WTC11 (cell line): ENCODE measurements around the gene OGN. TPM values are rescaled to one million over a fixed set of nuclear protein-coding genes. Genes with fewer than 3 reads are reported as not detected.

Source experiments
- ATAC-seq: fragments of 200-7000 bp; cut with Tn5 transposase; 2 replicates; pipeline ENCODE4 v1.10.0; 2021; ENCODE audit warnings: mild to moderate bottlenecking, moderate library complexity
- CTCF ChIA-PET: fragments of 300-600 bp; sonication (Branson Sonifier 250); formaldehyde crosslinking; loops from one replicate; lab custom pipeline; 2021; ENCODE audit warnings: antibody characterized with exemption; lab: Charles Lee
- POLR2A ChIA-PET: fragments of 350-600 bp; sonication (Branson Sonifier 250); formaldehyde crosslinking; loops from one replicate; lab custom pipeline; 2021; ENCODE audit warnings: antibody characterized with exemption; lab: Charles Lee
- DNase-seq: peaks from one replicate; pipeline ENCODE4 v3.0.0; 2021; ENCODE audit warnings: low spot score
- H3K27ac Mint-ChIP-seq: 2 replicates; pipeline ENCODE4 v1.8.0; 2021; ENCODE audit warnings: mixed read lengths
- H3K27me3 Mint-ChIP-seq: 2 replicates; pipeline ENCODE4 v1.8.0; 2021; ENCODE audit warnings: low read depth, mild to moderate bottlenecking, moderate library complexity, mixed read lengths
- H3K36me3 Mint-ChIP-seq: 2 replicates; pipeline ENCODE4 v1.8.0; 2021; ENCODE audit warnings: mixed read lengths
- H3K4me1 Mint-ChIP-seq: 2 replicates; pipeline ENCODE4 v1.8.0; 2022; ENCODE audit warnings: mixed read lengths
- H3K4me3 Mint-ChIP-seq: 2 replicates; pipeline ENCODE4 v1.8.0; 2021; ENCODE audit warnings: mild to moderate bottlenecking, moderate library complexity, mixed read lengths
- H3K9me3 Mint-ChIP-seq: 2 replicates; pipeline ENCODE4 v1.8.0; 2021; ENCODE audit warnings: mixed read lengths
- ARID4B ChIP-seq: sonication (generic); formaldehyde crosslinking; IDR thresholded peaks from 2 replicates; pipeline ENCODE4 v1.8.0; 2023; ENCODE audit warnings: missing genetic modification reagents, mild to moderate bottlenecking, borderline replicate concordance
- ATF3 ChIP-seq: sonication (generic); formaldehyde crosslinking; conservative IDR thresholded peaks from 2 replicates; pipeline ENCODE4 v1.8.1; 2022; ENCODE audit warnings: mild to moderate bottlenecking, missing genetic modification reagents
- E2F1 ChIP-seq: sonication (generic); formaldehyde crosslinking; IDR thresholded peaks from 2 replicates; pipeline ENCODE4 v1.8.0; 2022; ENCODE audit warnings: mild to moderate bottlenecking, missing genetic modification reagents
- E2F5 ChIP-seq: sonication (generic); formaldehyde crosslinking; IDR thresholded peaks from 2 replicates; pipeline ENCODE4 v1.8.1; 2022; ENCODE audit warnings: mild to moderate bottlenecking, moderate library complexity, missing genetic modification reagents
- GTF2I ChIP-seq: fragments of 250-450 bp; sonication (Bioruptor Pico); conservative IDR thresholded peaks from 2 replicates; pipeline ENCODE4 v1.4.0; 2021; ENCODE audit warnings: mild to moderate bottlenecking
- IRF2 ChIP-seq: sonication (generic); formaldehyde crosslinking; IDR thresholded peaks from 2 replicates; pipeline ENCODE4 v1.8.0; 2022; ENCODE audit warnings: low read depth, missing genetic modification reagents, borderline replicate concordance
- NR3C1 ChIP-seq: sonication (generic); formaldehyde crosslinking; conservative IDR thresholded peaks from 2 replicates; pipeline ENCODE4 v1.8.1; 2023; ENCODE audit warnings: low read depth, mild to moderate bottlenecking, missing genetic modification reagents
- SP1 ChIP-seq: sonication (generic); formaldehyde crosslinking; conservative IDR thresholded peaks from 2 replicates; pipeline ENCODE4 v1.8.1; 2022; ENCODE audit warnings: missing genetic modification reagents
- STAT6 ChIP-seq: sonication (generic); formaldehyde crosslinking; conservative IDR thresholded peaks from 2 replicates; pipeline ENCODE4 v1.8.1; 2023; ENCODE audit warnings: mild to moderate bottlenecking, low read depth, missing genetic modification reagents, moderate library complexity
- ZNF138 ChIP-seq: sonication (generic); formaldehyde crosslinking; conservative IDR thresholded peaks from 2 replicates; pipeline ENCODE4 v1.8.1; 2022; ENCODE audit warnings: mild to moderate bottlenecking, moderate library complexity, missing genetic modification reagents
- ZNF263 ChIP-seq: sonication (generic); formaldehyde crosslinking; IDR thresholded peaks from 2 replicates; pipeline ENCODE4 v1.8.1; 2022; ENCODE audit warnings: low read depth, mild to moderate bottlenecking, moderate library complexity, missing genetic modification reagents
- ZNF281 ChIP-seq: sonication (generic); formaldehyde crosslinking; IDR thresholded peaks from 2 replicates; pipeline ENCODE4 v1.8.0; 2023; ENCODE audit warnings: mild to moderate bottlenecking, missing genetic modification reagents
- ZNF317 ChIP-seq: sonication (generic); formaldehyde crosslinking; IDR thresholded peaks from 2 replicates; pipeline ENCODE4 v1.8.1; 2023; ENCODE audit warnings: low read depth, mild to moderate bottlenecking, moderate library complexity, missing genetic modification reagents, borderline replicate concordance
- ZNF532 ChIP-seq: fragments of 250-450 bp; sonication (Bioruptor Pico); IDR thresholded peaks from 2 replicates; pipeline ENCODE4 v1.9.0; 2021; ENCODE audit warnings: mild to moderate bottlenecking, borderline replicate concordance
- ZNF671 ChIP-seq: fragments of 250-450 bp; sonication (Bioruptor Pico); IDR thresholded peaks from 2 replicates; pipeline ENCODE4 v1.8.0; 2021; ENCODE audit warnings: mild to moderate bottlenecking
- total RNA-seq: library from RNA; stranded (reverse); gene quantifications from 3 replicates; pipeline ENCODE4 v1.2.3, GENCODE V29; 2021

Gene OGN
- total RNA-seq, 1 experiment from 2014 or later: not detected

- H3K4me3 Mint-ChIP-seq: no peak overlapping the region
- ChIA-PET CTCF (no interaction called here), POLR2A (no interaction called here)
- no peak overlapping the region for H3K27ac Mint-ChIP-seq
- ATAC-seq (no peak), DNase-seq (no peak)
- peaks cover 7% of the 10 kb centered on the region; the same call in 1 of the 2 replicates for H3K36me3 Mint-ChIP-seq
- no peaks in the 10 kb centered on the region for H3K4me1 Mint-ChIP-seq
- H3K27me3 Mint-ChIP-seq: no peaks in the 10 kb centered on the region
- H3K9me3 Mint-ChIP-seq: peaks cover 13% of the 10 kb centered on the region
- TF ChIP-seq STAT6 (CRISPR knock-in tag) (no peak), ZNF281 (CRISPR knock-in tag) (no peak), ZNF263 (CRISPR knock-in tag) (no peak)
Measured at GRCh38 chr9:92402360-92402759, 2.0 kb downstream of the OGN start.

GRCh38 chr9:92397853-92398252 lies 6.5 kb downstream of the OGN start:
- H3K27me3 Mint-ChIP-seq: no peaks in the 10 kb centered on the region
- no peak overlapping the region for H3K4me3 Mint-ChIP-seq
- ChIA-PET POLR2A (no interaction called here), CTCF (no interaction called here)
- TF ChIP-seq ARID4B (CRISPR knock-in tag): no peak
- no peak for TF ChIP-seq ZNF263 (CRISPR knock-in tag)
- TF ChIP-seq E2F5: no peak
- no peak for TF ChIP-seq GTF2I
- TF ChIP-seq ATF3: no peak
- H3K9me3 Mint-ChIP-seq: peaks cover 17% of the 10 kb centered on the region
- H3K36me3 Mint-ChIP-seq: peaks cover 7% of the 10 kb centered on the region; the same call in 1 of the 2 replicates
- no peak overlapping the region for H3K27ac Mint-ChIP-seq
- ATAC-seq (no peak), DNase-seq (no peak)
- H3K4me1 Mint-ChIP-seq: no peaks in the 10 kb centered on the region

- CTCF ChIA-PET: no interaction called here
- Mint-ChIP-seq H3K27me3 (no peaks in the 10 kb centered on the region), H3K27ac (no peak overlapping the region), H3K4me3 (no peak overlapping the region), H3K4me1 (no peaks in the 10 kb centered on the region), H3K36me3 (peaks cover 7% of the 10 kb centered on the region; the same call in 1 of the 2 replicates), H3K9me3 (peaks cover 17% of the 10 kb centered on the region)
- ATAC-seq: no peak
- POLR2A ChIA-PET: no interaction called here
- no peak for DNase-seq
- TF ChIP-seq ZNF317 (CRISPR knock-in tag) (no peak), IRF2 (CRISPR knock-in tag) (no peak), SP1 (no peak), ZNF138 (CRISPR knock-in tag) (no peak), NR3C1 (CRISPR knock-in tag) (no peak), E2F1 (no peak), ZNF671 (CRISPR knock-in tag) (no peak), ZNF532 (CRISPR knock-in tag) (no peak)
Measured at GRCh38 chr9:92395617-92396016, 8.8 kb downstream of the OGN start.
